Ecto neural progenitor cell (in vitro differentiated cells): ENCODE measurements around the gene C20orf96.
A peak's percentile ranks its signal among the peaks of the same experiment; 100 is the strongest.

ENCODE experiments used
- DNase-seq: peaks from one replicate; pipeline ENCODE4 v3.0.0-alpha.2; 2018; ENCODE audit warnings: low spot score

Gene C20orf96

DNA sequence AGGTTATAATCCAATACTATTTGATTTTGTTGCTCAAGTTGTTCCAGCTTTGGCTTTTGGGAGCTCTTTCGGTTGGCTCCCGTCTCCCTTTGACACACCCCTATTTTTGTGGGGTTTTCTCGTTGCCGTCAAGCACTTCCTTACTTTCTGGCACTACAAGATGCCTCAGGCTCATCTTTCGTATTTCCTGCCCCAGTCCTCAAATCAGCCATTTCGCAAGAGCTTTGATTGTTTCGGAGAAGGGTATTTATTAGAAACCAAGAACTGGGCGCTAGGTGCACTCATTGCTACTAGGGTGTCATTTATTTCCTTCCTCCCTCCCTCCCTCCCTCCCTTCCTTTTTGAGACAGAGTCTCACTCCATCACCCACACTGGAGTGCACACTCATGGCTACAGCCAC is 21.5 kb upstream of the C20orf96 start:
- no peak for DNase-seq

DNA sequence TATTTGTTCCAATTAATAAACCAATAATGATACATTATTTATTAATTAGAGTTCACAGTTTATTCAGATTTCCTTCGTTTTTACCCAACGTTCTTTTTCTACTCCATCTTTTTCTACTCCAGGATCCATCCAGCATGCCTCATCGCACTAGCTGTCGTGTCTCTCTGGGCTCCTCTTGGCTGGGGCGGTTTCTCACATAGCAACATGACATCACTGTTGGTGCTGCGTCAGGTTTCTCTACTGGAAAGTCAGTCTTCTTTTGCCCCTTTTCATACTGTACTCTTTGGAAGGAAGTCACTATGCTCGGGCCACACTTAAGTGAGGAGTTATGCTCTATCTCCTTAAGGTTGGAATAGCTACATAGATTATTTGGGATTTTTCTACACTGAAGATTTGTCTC is 21.1 kb upstream of the C20orf96 start:
- DNase-seq, result no peak

DNA sequence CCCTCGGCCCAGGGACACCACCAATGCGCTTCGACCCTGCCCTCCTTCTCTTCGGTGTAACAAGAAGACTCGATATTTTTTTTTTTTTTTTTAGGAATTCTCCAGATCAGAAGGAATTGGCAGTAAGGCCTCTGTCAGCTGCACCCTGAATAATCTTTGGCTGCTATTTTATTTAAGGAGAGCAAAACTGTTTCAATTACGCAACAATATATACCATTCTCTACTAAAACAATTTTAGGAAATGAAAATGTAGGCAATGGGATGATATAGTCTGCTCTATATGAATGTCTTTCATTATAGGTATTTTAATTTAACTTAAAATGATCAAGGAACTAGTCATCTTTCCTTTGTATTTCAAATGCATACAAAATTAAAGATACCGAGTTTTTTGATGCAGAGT is 20.1 kb upstream of the C20orf96 start:
- no peak for DNase-seq

DNA sequence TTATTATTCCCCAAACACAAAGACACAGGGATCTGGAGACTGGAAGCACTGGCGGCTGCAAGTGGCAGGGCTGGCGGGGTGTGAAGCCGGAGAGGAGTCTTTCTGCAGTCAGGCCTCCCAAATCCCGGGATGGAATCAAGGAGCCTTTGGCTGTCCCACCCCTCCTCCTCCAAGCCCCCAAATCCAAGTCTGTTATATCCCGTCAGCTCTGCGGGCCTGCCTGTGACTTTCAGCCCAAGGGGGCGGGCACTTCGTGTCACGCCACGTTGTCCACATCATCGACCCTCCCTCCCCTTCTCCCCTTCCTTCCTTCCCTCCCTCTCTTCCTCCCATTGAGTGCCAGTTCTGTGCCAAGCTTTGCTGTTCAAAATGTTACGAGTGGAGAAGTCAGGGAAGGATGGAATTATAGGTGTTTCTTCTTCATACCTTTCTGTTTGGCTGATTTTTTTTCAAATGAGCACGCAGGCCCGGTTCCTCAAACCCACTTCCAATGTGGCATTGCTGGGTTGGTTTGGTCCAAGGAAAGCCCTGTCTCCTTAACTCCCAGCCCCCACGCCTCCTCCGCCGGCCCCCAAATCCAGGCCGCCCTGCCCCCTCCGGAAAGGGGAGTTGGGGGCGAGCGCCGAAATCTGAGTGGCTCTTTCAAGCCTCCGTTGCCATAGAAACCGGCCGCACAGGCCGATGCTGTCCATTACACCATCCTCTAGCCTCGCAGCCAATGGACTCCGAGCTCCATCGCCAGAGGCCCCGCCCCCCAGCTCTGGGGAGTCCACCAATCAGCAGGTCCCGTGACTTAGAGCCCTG is 19.5 kb upstream of the C20orf96 start:
- peak; percentile 100 for DNase-seq

GRCh38 chr20:309306-309840 is 18.8 kb upstream of the C20orf96 start:
- no peak for DNase-seq

- no peak for DNase-seq
Measured at GRCh38 chr20:308427-309038, 18.0 kb upstream of the C20orf96 start.

GRCh38 chr20:305745-306144 is 15.2 kb upstream of the C20orf96 start:
- DNase-seq, result no peak

DNA sequence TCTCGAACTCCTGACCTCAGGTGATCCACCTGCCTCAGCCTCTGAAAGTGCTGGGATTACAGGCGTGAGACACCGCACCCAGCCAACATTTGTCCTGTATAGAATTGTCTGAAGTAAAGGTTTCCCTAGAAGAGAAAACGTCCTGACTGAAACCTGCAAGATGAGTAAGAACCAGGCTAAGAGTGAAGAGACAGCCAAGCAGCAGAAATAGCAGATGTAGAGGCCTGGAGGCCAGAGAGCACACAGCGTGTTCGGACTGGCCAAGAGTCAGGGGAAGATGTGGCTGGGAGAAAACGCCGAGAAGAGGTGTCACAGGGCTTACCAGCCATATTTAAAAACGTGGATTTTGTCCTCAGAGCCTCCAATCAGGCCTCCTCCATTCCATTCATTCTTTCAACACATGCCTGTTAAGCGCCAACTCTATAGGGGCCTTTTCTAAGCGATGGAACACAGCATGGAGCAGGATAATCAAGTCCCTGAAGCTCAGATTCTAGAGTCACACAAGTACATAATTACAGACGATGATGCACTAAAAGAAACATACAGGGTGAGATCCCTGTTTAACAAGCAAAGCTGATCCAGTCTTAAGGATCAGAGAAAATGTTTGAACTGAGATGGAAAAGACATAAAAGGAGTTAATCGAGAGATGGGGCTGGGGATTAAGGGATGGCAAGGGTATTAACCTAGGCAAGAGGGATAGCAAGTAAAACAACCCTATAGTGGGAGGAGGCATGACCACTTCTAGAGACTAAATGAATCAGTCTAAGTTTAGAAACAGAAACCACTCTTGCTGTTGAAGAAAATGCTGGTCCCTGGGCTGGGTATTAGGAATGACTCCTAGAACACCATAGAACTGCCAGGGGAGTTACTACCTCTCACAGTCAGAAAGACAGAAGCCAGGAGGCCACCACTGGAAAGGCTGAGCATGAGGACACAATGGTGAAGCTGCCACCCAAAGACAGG is 11.6 kb upstream of the C20orf96 start:
- no peak for DNase-seq

GRCh38 chr20:300345-300990 is 9.9 kb upstream of the C20orf96 start:
- DNase-seq, result no peak

DNA sequence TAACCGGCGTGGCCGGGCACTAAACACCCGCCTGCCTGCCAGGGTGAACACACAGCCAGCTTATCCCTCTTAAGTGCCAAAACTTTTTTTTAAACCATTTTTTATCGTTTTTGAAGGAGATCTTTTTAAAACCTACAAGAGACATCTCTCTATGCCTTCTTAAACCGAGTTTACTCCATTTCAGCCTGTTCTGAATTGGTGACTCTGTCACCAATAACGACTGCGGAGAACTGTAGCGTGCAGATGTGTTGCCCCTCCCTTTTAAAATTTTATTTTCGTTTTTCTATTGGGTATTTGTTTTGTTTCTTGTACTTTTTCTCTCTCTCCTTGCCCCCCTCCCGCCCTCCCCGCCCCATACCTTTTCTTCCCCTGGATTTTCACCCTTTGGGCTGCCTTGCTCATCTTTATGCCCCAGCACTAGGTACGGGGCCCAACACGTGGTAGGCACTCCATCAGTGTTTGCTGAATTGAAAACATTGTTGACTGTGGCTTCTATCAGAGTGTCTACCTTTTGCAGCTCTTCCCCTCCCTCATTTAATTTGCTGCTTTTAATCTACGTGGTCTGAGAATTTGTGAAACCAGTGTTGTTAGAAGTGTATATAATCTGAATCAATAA is 8.3 kb upstream of the C20orf96 start:
- DNase-seq, result no peak

- DNase-seq, result peak; percentile 64
Measured at GRCh38 chr20:297925-298775, 7.6 kb upstream of the C20orf96 start.

- peak; percentile 90 for DNase-seq
Measured at GRCh38 chr20:297098-297924, 6.8 kb upstream of the C20orf96 start, which contains the start of gene ZCCHC3. TSS of gene ZCCHC3 (plus strand) at chr20:297570. CDS start at chr20:297587, 17 bp downstream.

DNA sequence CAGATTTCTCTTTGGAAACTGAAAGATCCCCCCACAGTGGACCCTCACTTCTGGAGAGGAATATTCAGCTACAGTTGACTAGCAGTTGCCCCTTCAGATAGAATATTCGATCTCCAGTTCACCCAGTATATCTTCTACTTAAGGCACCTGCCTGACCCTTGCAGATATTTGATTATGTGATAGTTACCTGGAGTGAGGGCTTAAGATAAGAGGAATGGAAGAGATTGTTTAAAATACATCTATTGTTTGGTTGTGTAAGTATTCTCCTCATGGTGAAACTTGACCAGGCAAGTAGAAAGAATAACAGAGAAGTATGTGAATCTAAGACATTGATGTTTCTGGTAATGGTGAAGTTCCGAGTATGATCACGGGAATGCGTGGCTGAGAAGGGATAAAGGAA is 5.3 kb upstream of the C20orf96 start:
- DNase-seq, result no peak

- DNase-seq, result no peak
Measured at GRCh38 chr20:294602-295001, 4.1 kb upstream of the C20orf96 start.

DNA sequence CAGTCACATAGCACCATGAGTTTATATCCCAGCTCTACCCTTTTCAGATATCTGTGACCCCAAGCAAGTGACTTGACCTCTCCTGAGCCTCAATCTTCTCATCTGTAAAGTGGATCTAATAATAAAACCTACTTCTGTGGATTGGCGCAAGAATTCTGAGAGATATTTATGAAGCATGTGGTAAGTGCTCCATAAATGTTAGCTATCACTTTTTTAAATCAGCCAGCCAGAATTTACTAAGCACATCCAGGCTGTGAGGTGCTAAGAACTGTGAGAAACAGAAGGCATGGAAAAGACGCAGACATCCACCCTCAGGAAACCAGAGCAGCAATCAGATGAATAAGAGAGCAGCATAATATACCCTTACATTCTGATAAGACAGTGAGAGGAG is 862 bp downstream of the C20orf96 start:
- DNase-seq, result no peak

DNA sequence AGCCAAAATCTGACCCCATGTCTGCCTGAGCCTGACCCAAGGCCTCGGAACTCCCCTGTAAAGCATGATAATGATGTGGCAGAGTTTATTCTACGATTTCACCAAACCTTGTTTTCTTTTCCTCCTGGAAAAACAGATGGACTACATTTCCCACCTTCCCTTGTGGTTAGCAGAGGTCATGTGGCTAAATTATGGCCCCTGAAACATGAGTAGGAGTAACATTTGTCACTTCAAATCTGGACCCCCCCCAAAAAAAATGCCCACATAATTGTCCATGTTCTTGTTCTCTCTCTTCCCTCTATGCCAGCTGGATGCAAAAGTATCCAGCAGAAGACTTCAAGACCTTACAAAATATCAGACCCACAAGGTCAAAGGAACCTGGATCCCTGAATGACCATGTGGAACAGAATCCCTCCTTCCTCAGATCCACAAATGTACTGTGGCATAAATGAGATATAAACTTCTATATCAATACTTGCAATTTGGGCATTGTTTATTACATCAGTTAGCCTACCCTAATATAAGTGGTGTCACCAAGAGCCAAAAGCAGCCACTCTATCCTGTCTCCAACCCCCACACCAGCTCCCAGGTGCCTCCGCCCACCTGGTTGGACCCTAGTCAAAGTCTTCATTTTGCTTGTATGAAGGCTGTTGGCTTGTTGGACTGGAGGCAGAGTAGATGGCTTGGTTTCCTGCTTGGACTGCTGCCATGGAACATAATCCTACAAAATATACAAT is 1.4 kb downstream of the C20orf96 start:
- no peak for DNase-seq

DNA sequence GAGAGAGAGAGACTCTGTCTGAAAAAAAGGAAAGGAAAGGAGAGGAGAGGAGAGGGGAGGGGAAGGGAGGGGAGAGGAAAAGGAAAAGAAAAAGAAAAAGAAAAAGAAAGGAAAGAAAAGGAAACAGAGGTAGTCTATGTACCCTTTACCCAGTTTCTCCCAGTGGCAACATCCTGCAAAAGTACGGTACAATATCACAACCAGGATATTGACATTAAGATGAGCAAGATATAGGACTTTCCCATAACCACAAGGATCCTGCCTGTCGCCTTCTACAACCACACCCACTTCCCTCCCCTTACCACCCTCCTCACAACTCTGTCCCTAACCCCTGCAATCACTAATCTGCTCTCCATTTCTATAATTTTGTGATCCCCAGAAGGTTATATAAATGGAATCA is 4.0 kb downstream of the C20orf96 start:
- DNase-seq, result no peak

DNA sequence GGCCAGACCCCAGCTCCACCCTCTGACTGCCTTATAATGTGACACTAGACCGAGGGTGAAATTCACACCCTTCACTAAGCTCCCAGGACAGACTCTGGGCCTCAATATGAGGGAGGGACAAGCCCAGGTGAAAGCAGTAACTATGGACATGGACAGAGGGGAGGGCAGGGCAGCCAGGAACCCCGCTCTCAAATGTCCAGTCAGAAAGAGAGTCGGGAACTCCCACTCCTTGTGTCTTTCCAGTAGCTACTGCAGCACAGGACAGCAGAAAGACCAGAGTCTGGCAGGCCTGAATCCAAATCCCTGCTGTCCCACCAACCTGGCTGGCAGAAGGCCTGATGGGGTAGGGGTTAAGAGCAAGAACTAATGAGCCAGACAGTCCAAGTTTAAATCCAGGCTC is 6.4 kb downstream of the C20orf96 start:
- DNase-seq, result no peak
